Panc1 (cell line): ENCODE measurements around the gene SLC2A4RG. TPM values are rescaled to one million over a fixed set of nuclear protein-coding genes. Genes with fewer than 3 reads are reported as not detected.

Experiments used
- ATAC-seq: fragments of 200-7000 bp; cut with Tn5 transposase; 2 replicates; pipeline ENCODE4 v1.9.1; 2020; ENCODE audit warnings: mild to moderate bottlenecking, moderate library complexity
- BruUV-seq: library from RNA; stranded (reverse); fragments of 400-500 nt; replicated peaks from 2 replicates; lab custom pipeline; 2021; lab: Mats Ljungman, UMichigan
- CTCF ChIA-PET: fragments of 300-600 bp; sonication (Branson Sonifier 250); formaldehyde crosslinking; loops from one replicate; lab custom pipeline; 2022; ENCODE audit warnings: antibody characterized with exemption; lab: Charles Lee
- POLR2A ChIA-PET: fragments of 300-600 bp; sonication (Branson Sonifier 250); formaldehyde crosslinking; loops from one replicate; lab custom pipeline; 2022; ENCODE audit warnings: antibody characterized with exemption; lab: Charles Lee
- DNase-seq: peaks from one replicate; pipeline ENCODE4 v3.0.0-alpha.2; 2010; ENCODE audit warnings: low read depth, low spot score
- H3K27ac ChIP-seq: 2 replicates; pipeline ENCODE4 v1.5.1; 2011; ENCODE audit warnings: mild to moderate bottlenecking, low read length, inconsistent platforms
- H3K27me3 ChIP-seq: fragments of 200-500 bp; sonication (Bioruptor generic); 2 replicates; pipeline ENCODE4 v1.6.0; 2014; ENCODE audit warnings: low read length, inconsistent platforms; ENCODE audit not compliant: control insufficient read depth, insufficient read depth
- H3K36me3 ChIP-seq: fragments of 200-500 bp; sonication (Bioruptor generic); 2 replicates; pipeline ENCODE4 v1.5.1; 2014; ENCODE audit warnings: inconsistent platforms, mild to moderate bottlenecking, low read length, moderate library complexity; ENCODE audit not compliant: control insufficient read depth, insufficient read depth
- H3K4me1 ChIP-seq: 2 replicates; pipeline ENCODE4 v1.5.1; 2011; ENCODE audit warnings: inconsistent platforms, mild to moderate bottlenecking, low read length, moderate library complexity; ENCODE audit not compliant: control insufficient read depth, insufficient read depth
- H3K4me3 ChIP-seq, 2 experiments: 2 replicates each; pipeline ENCODE4 v1.5.1; 2011 to 2012; ENCODE audit warnings: low read depth in 2 of 2, low read length in 2 of 2, mild to moderate bottlenecking in 2 of 2, inconsistent platforms in 1 of 2, moderate library complexity in 1 of 2
- H3K9me3 ChIP-seq: fragments of 200-500 bp; sonication (Bioruptor generic); 2 replicates; pipeline ENCODE4 v1.5.1; 2014; ENCODE audit warnings: low read depth, mild to moderate bottlenecking, inconsistent platforms, low read length, moderate library complexity; ENCODE audit not compliant: control insufficient read depth, insufficient read depth
- CTCF ChIP-seq: fragments of 450-650 bp; IDR thresholded peaks from 2 replicates; pipeline ENCODE4 v1.5.1; 2017; ENCODE audit warnings: mild to moderate bottlenecking
- POLR2AphosphoS5 ChIP-seq: IDR thresholded peaks from 2 replicates; pipeline ENCODE4 v1.6.1; 2012; ENCODE audit warnings: mild to moderate bottlenecking, low read depth, low read length, moderate library complexity
- REST ChIP-seq, 2 experiments: IDR thresholded peaks; 2 replicates each; pipeline ENCODE4 v1.6.1; 2011 to 2012; ENCODE audit warnings: low read depth in 2 of 2, control low read depth in 1 of 2, low read length in 1 of 2, mild to moderate bottlenecking in 1 of 2, moderate library complexity in 1 of 2; ENCODE audit not compliant: insufficient read depth in 1 of 2
- SIN3A ChIP-seq: IDR thresholded peaks from 2 replicates; pipeline ENCODE4 v1.6.1; 2012; ENCODE audit warnings: low read depth, mild to moderate bottlenecking, low read length, moderate library complexity, borderline replicate concordance; ENCODE audit not compliant: insufficient read depth
- TCF7L2 ChIP-seq: IDR thresholded peaks from 2 replicates; pipeline ENCODE4 v1.6.1; 2011; ENCODE audit warnings: mild to moderate bottlenecking, low read depth, low read length, inconsistent platforms
- in situ Hi-C: cut with HindIII; loops from 2 replicates; pipeline ENCODE4 v1.10.0; 2016; ENCODE audit warnings: low sequenced_read_pairs, low pct_unique_long_range_greater_than_20kb
- intact Hi-C: fragments of 100-400 bp; cut with micrococcal nuclease; formaldehyde crosslinking; loops from one replicate; pipeline ENCODE4 v1.10.0; 2022; ENCODE audit not compliant: unreplicated experiment
- total RNA-seq: library from RNA; stranded (reverse); gene quantifications from one replicate; pipeline ENCODE4 v1.2.1, GENCODE V29; 2021; ENCODE audit not compliant: unreplicated experiment

The SLC2A4RG gene
- total RNA-seq, 1 experiment from 2014 or later = 166 TPM

GRCh38 chr20:63755933-63756647 lies 16.5 kb downstream of the SLC2A4RG start:
- H3K9me3 ChIP-seq = no peaks in the 10 kb centered on the region
- no peaks in the 10 kb centered on the region for H3K36me3 ChIP-seq
- H3K4me3 ChIP-seq = no peak overlapping the region
- no peak overlapping the region for H3K27ac ChIP-seq
- ChIA-PET POLR2A (no interaction called here), CTCF (no interaction called here)
- in situ Hi-C loops = no loop called here
- H3K4me1 ChIP-seq = no peaks in the 10 kb centered on the region
- no peaks in the 10 kb centered on the region for H3K27me3 ChIP-seq
- TF ChIP-seq SIN3A (no peak), TCF7L2 (no peak), CTCF (no peak), POLR2AphosphoS5 (no peak), REST (IDR thresholded peaks at IDR 0.05; ENCODE audit: insufficient read depth in 1 of 2, low read depth in 2 of 2, low read length in 1 of 2) (no peak)
- BruUV-seq = no TSS peak
- ATAC-seq (no peak), DNase-seq (no peak)
- intact Hi-C loops = no loop called here

GRCh38 chr20:63756648-63756991 lies 17.0 kb downstream of the SLC2A4RG start:
- no peak overlapping the region for H3K4me3 ChIP-seq
- no peaks in the 10 kb centered on the region for H3K27me3 ChIP-seq
- intact Hi-C loops (no loop called here), in situ Hi-C loops (no loop called here)
- no peak overlapping the region for H3K27ac ChIP-seq
- no peaks in the 10 kb centered on the region for H3K4me1 ChIP-seq
- ChIA-PET CTCF (no interaction called here), POLR2A (no interaction called here)
- no peak for DNase-seq
- TF ChIP-seq CTCF (no peak), SIN3A (no peak), TCF7L2 (no peak), POLR2AphosphoS5 (no peak), REST (IDR thresholded peaks at IDR 0.05; ENCODE audit: insufficient read depth in 1 of 2, low read depth in 2 of 2, low read length in 1 of 2) (no peak)
- H3K36me3 ChIP-seq = no peaks in the 10 kb centered on the region
- no peak for ATAC-seq
- no TSS peak for BruUV-seq
- H3K9me3 ChIP-seq = no peaks in the 10 kb centered on the region
